ENCODE data around the gene CEP131. TPM values are rescaled to one million over a fixed set of nuclear protein-coding genes. Genes with fewer than 3 reads are reported as not detected.
"Not testable (repeated sequence)": the region's sequence is repeated elsewhere in the genome, so short reads cannot be mapped to it uniquely, and the experiment has no call there.

The CEP131 gene
- total RNA-seq, 1 donor from 2014 or later = 26.8 TPM

DNA sequence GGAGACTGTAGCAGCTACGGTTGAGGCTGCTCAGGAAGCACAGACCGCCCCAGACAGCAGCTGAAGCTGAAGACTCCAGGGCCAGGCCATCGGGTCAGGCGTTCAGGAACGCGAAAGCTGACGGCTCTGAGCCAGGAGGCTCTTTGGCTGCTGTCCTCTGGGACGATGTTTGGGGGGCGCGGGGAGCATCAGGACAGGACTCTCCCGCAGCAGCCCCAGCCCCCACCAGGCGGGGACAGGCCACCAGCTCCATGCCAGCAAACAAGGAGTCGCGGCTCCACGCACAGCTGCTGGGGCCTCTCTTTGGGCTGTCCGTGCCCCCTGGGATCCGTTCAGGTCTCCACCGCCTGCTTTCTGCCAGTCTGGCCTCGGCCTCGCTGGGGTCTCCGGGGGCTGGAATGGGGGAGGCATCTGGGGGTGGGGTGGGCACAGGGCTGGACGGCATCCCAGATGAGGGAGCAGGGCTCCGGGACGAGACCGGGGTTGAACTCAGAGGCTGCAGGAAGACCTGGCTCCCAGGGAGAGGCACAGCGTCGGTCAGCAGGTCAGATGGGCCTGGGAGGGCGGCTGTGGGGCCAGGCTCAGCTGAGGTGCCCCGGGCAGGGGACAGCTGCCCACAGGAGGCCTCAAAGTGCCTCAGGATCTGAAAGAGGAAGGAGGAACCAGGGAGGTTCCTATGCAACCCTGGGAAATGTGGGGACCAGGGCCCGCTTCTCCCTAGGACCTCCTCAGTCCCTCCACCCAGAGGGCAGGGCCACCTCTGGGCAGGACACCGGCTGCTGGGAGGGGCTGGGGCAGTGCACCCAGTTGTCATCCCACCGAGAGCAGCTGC, 6.3 kb upstream of the CEP131 start:
- Mint-ChIP-seq H3K4me1 (ENCODE audit: unreplicated experiment) (no peaks in the 10 kb centered on the region), H3K4me3 (no peak overlapping the region), H3K9me3 (no peaks in the 10 kb centered on the region), H3K27ac (no peak overlapping the region), H3K27me3 (no peaks in the 10 kb centered on the region), H3K36me3 (peaks cover 14% of the 10 kb centered on the region)
- DNase-seq (ENCODE audit: extremely low spot score, unreplicated experiment) = no peak
- no peak for TF ChIP-seq CTCF (conservative IDR thresholded peaks at IDR 0.05)

DNA sequence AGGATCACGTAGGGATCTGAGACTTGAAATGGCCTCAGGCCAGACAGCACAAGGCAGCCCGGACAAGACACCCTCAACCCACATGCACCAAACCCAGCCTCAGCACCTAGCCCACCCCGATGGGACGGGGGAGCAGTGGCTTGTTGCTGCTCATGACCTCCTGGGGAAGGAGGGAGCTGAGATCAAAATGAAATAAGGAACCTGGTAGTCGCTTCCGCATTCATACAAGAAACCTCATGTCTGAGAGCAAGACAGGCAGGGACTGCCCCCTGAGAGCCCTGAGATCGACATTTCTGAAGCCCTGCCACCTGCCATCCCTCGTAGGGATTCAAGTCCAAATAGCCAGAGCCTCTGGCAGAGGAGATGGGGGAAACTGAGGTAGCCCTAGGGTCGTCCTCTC, 5.7 kb upstream of the CEP131 start:
- no peak for TF ChIP-seq CTCF (conservative IDR thresholded peaks at IDR 0.05)
- H3K9me3 Mint-ChIP-seq = no peaks in the 10 kb centered on the region
- peaks cover 3% of the 10 kb centered on the region for H3K27me3 Mint-ChIP-seq
- no peak for DNase-seq (ENCODE audit: extremely low spot score, unreplicated experiment)
- H3K36me3 Mint-ChIP-seq = peaks cover 14% of the 10 kb centered on the region
- no peak overlapping the region for H3K27ac Mint-ChIP-seq
- H3K4me3 Mint-ChIP-seq = no peak overlapping the region
- peaks cover 5% of the 10 kb centered on the region for H3K4me1 Mint-ChIP-seq (ENCODE audit: unreplicated experiment)

DNA sequence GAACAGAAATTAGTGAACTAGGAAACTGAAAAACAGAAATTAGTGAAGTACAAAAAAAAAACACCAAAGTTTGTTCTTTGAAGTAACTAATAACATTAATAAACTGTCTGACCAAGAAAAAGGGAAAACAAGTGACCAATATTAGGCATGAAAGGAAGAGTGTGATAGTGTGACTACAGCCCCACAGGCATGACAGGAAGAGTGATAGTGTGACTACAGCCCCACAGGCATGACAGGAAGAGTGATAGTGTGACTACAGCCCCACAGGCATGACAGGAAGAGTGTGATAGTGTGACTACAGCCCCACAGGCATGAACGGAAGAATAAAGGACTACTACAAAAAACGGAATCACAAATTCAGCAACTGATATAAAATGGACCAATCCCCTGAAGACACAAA, 4.9 kb upstream of the CEP131 start:
- not testable (repeated sequence) for H3K27me3 Mint-ChIP-seq; H3K4me1 Mint-ChIP-seq (ENCODE audit: unreplicated experiment); DNase-seq (ENCODE audit: extremely low spot score, unreplicated experiment); H3K4me3 Mint-ChIP-seq; H3K9me3 Mint-ChIP-seq; H3K27ac Mint-ChIP-seq
- peaks cover 14% of the 10 kb centered on the region for H3K36me3 Mint-ChIP-seq

- H3K4me1 Mint-ChIP-seq (ENCODE audit: unreplicated experiment) = peaks cover 12% of the 10 kb centered on the region
- no peak for DNase-seq (ENCODE audit: extremely low spot score, unreplicated experiment)
- peak overlapping the region; percentile 84 for H3K4me3 Mint-ChIP-seq
- H3K27ac Mint-ChIP-seq = peak overlapping the region; percentile 83
- H3K36me3 Mint-ChIP-seq = peaks cover 5% of the 10 kb centered on the region
- peaks cover 3% of the 10 kb centered on the region for H3K27me3 Mint-ChIP-seq
- TF ChIP-seq CTCF (conservative IDR thresholded peaks at IDR 0.05) = no peak
- no peaks in the 10 kb centered on the region for H3K9me3 Mint-ChIP-seq
Observed at GRCh38 chr17:81223762-81224130, 981 bp upstream of the CEP131 start.

DNA sequence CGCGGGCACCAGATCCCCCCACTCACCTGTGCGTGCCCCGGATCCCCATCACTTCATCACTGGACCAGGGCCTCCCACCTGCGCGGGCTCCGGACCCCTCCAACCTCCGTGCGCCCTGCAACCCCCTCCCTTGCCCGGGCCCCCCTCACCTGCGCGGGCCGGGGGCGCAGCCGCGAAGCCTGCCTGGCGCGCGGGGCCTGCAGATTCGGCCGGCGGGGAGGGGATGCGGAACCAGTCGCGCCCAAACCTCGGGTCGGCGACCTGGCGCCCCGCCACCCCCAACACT, 202 bp downstream of the CEP131 start:
- H3K36me3 Mint-ChIP-seq = peaks cover 4% of the 10 kb centered on the region
- peak overlapping the region; percentile 85 for H3K4me3 Mint-ChIP-seq
- no peaks in the 10 kb centered on the region for H3K9me3 Mint-ChIP-seq
- no peak overlapping the region for H3K27ac Mint-ChIP-seq
- no peak for TF ChIP-seq CTCF (conservative IDR thresholded peaks at IDR 0.05)
- peaks cover 3% of the 10 kb centered on the region for H3K27me3 Mint-ChIP-seq
- no peak for DNase-seq (ENCODE audit: extremely low spot score, unreplicated experiment)
- H3K4me1 Mint-ChIP-seq (ENCODE audit: unreplicated experiment) = peaks cover 12% of the 10 kb centered on the region

GRCh38 chr17:81221842-81222619, 734 bp downstream of the CEP131 start:
- no peak for DNase-seq (ENCODE audit: extremely low spot score, unreplicated experiment)
- Mint-ChIP-seq H3K4me3 (peak overlapping the region; percentile 85), H3K36me3 (peaks cover 7% of the 10 kb centered on the region), H3K9me3 (no peaks in the 10 kb centered on the region), H3K4me1 (ENCODE audit: unreplicated experiment) (peaks cover 12% of the 10 kb centered on the region), H3K27me3 (peaks cover 3% of the 10 kb centered on the region), H3K27ac (no peak overlapping the region)
- TF ChIP-seq CTCF (conservative IDR thresholded peaks at IDR 0.05) = no peak

Data from type B pancreatic cell (in vitro differentiated cells).